B cell (primary cell): Measurements from ENCODE around the gene TYW1. TPM values are rescaled to one million over a fixed set of nuclear protein-coding genes. Genes with fewer than 3 reads are reported as not detected.
"Not testable (repeated sequence)": the region's sequence is repeated elsewhere in the genome, so short reads cannot be mapped to it uniquely, and the experiment has no call there.

Experiments
- ATAC-seq: fragments of 200-7000 bp; cut with Tn5 transposase; one replicate; pipeline ENCODE4 v1.10.0; 2021; ENCODE audit warnings: low read depth, mild to moderate bottlenecking, moderate number of reproducible peaks, moderate library complexity
- CTCF ChIA-PET: fragments of 350-600 bp; sonication (Branson Sonifier 250); formaldehyde crosslinking; loops from one replicate; lab custom pipeline; 2021; ENCODE audit warnings: antibody characterized with exemption, inconsistent platforms; lab: Charles Lee
- POLR2A ChIA-PET: fragments of 350-600 bp; sonication (Branson Sonifier 250); formaldehyde crosslinking; loops from one replicate; lab custom pipeline; 2021; ENCODE audit warnings: antibody characterized with exemption; lab: Charles Lee
- DNase-seq: peaks from one replicate; pipeline ENCODE4 v3.0.0; 2013
- H2AFZ ChIP-seq: 2 replicates; pipeline ENCODE4 v1.6.1; 2012; ENCODE audit warnings: mild to moderate bottlenecking, low read depth, low read length; ENCODE audit not compliant: insufficient read depth, poor library complexity, severe bottlenecking
- H3K27ac ChIP-seq, 2 donors: 1 replicate in 1 of 2; 2 replicates in 1 of 2; pipeline ENCODE4 v1.5.1; 2012 to 2013; ENCODE audit warnings: low read length in 2 of 2, mild to moderate bottlenecking in 2 of 2, moderate library complexity in 1 of 2
- H3K27me3 ChIP-seq, 4 experiments: fragments of 200-600 bp in 1 of 4; sonication (generic) in 1 of 4; replicated peaks in 1 of 4; 1 replicate in 2 of 4; 2 replicates in 2 of 4; pipeline versions ENCODE4 v1.6.1 to v1.7.0; 2013 to 2016; ENCODE audit warnings: low read length in 3 of 4, mild to moderate bottlenecking in 2 of 4, mixed read lengths in 1 of 4, moderate library complexity in 1 of 4; ENCODE audit not compliant: insufficient read depth in 4 of 4, control insufficient read depth in 3 of 4; ENCODE audit errors: control extremely low read depth in 1 of 4
- H3K36me3 ChIP-seq, 2 experiments: replicated peaks in 1 of 2; 1 replicate in 1 of 2; 2 replicates in 1 of 2; pipeline versions ENCODE4 v1.6.1 to v1.7.1; 2013; ENCODE audit warnings: low read length in 1 of 2; ENCODE audit not compliant: insufficient read depth in 2 of 2, control insufficient read depth in 1 of 2; ENCODE audit errors: control extremely low read depth in 1 of 2, extremely low read depth in 1 of 2
- H3K4me1 ChIP-seq, 2 donors: fragments of 200-600 bp in 1 of 2; sonication (generic) in 1 of 2; 1 replicate in 1 of 2; 2 replicates in 1 of 2; pipeline versions ENCODE4 v1.5.1 to v1.6.1; 2013 to 2017; ENCODE audit warnings: low read length in 2 of 2; ENCODE audit not compliant: control insufficient read depth in 2 of 2, insufficient read depth in 2 of 2
- H3K4me2 ChIP-seq: replicated peaks from 2 replicates; pipeline ENCODE3; 2012; ENCODE audit warnings: mild to moderate bottlenecking, low read depth, low read length; ENCODE audit not compliant: poor library complexity, severe bottlenecking
- H3K4me3 ChIP-seq, 5 experiments: fragments of 200-600 bp in 1 of 5; sonication (generic) in 1 of 5; 1 replicate in 3 of 5; 2 replicates in 2 of 5; pipeline versions ENCODE4 v1.5.1 to v1.7.0; 2011 to 2016; ENCODE audit warnings: low read length in 4 of 5, mild to moderate bottlenecking in 4 of 5, low read depth in 2 of 5, control low read depth in 1 of 5, moderate library complexity in 1 of 5; ENCODE audit not compliant: insufficient read depth in 1 of 5; ENCODE audit errors: control extremely low read depth in 1 of 5, extremely low read depth in 1 of 5
- H3K79me2 ChIP-seq: fragments of 200-600 bp; sonication (generic); one replicate; pipeline ENCODE4 v1.6.0; 2016; ENCODE audit warnings: low read length; ENCODE audit not compliant: control insufficient read depth, insufficient read depth
- H3K9ac ChIP-seq: fragments of 200-600 bp; sonication (generic); 2 replicates; pipeline ENCODE4 v1.6.1; 2017; ENCODE audit warnings: mild to moderate bottlenecking, low read length, moderate library complexity
- H3K9me3 ChIP-seq, 3 donors: one replicate each; pipeline versions ENCODE4 v1.6.1 to v1.7.1; 2013; ENCODE audit warnings: low read length in 2 of 3; ENCODE audit not compliant: control insufficient read depth in 2 of 3, insufficient read depth in 1 of 3; ENCODE audit errors: control extremely low read depth in 1 of 3
- H4K20me1 ChIP-seq: 2 replicates; pipeline ENCODE4 v1.6.0; 2012; ENCODE audit warnings: mild to moderate bottlenecking, low read length; ENCODE audit not compliant: insufficient read depth, control insufficient read depth, poor library complexity, severe bottlenecking
- H3K27ac Mint-ChIP-seq: one replicate; pipeline ENCODE4 v1.8.0; 2021; ENCODE audit warnings: mixed read lengths
- H3K27me3 Mint-ChIP-seq: one replicate; pipeline ENCODE4 v1.8.0; 2021; ENCODE audit warnings: mixed read lengths
- H3K4me1 Mint-ChIP-seq: one replicate; pipeline ENCODE4 v1.8.0; 2021; ENCODE audit warnings: mixed read lengths
- H3K4me3 Mint-ChIP-seq: one replicate; pipeline ENCODE4 v1.8.0; 2021; ENCODE audit warnings: mixed read lengths
- H3K9me3 Mint-ChIP-seq: one replicate; pipeline ENCODE4 v1.8.0; 2022; ENCODE audit warnings: mixed read lengths; ENCODE audit not compliant: insufficient read depth
- EZH2 ChIP-seq: IDR thresholded peaks from 2 replicates; pipeline ENCODE4 v1.6.1; 2012; ENCODE audit warnings: borderline replicate concordance, low read depth, mild to moderate bottlenecking, moderate library complexity, low read length; ENCODE audit not compliant: insufficient read depth, poor library complexity, severe bottlenecking
- WGBS: methylation state at CpG from one replicate; pipeline ENCODE4 v1.1.5; 2013; ENCODE audit warnings: missing lambda C conversion rate; ENCODE audit not compliant: insufficient coverage; 5-methylcytosine and 5-hydroxymethylcytosine counted together
- intact Hi-C: fragments of 100-400 bp; cut with micrococcal nuclease; formaldehyde crosslinking; loops from one replicate; pipeline ENCODE4 v1.10.0; 2022
- polyA plus RNA-seq: library from polyadenylated mRNA; depleted of rRNA; stranded (reverse); fragments of >200 nt; gene quantifications from 2 replicates; pipeline ENCODE4 v1.2.3, GENCODE V29; 2012
- total RNA-seq, 2 donors: library from RNA; stranded (reverse); fragments of 120-200 nt in 1 of 2; gene quantifications; 1 replicate in 1 of 2; 2 replicates in 1 of 2; pipeline versions ENCODE4 v1.2.3 to v1.2.4, GENCODE V29; 2013 to 2022
- TF ChIP-seq, protein P1 (sequence below): fragments of 200-600 bp; IDR thresholded peaks from one replicate; pipeline ENCODE4 v1.8.0; 2022; ENCODE audit warnings: antibody characterized with exemption, mild to moderate bottlenecking

The TYW1 gene
- total and polyA plus RNA-seq, 2 donors (not counting 1 experiment from before 2014, with no cell fraction given), result 9.4 to 33.6 TPM

DNA sequence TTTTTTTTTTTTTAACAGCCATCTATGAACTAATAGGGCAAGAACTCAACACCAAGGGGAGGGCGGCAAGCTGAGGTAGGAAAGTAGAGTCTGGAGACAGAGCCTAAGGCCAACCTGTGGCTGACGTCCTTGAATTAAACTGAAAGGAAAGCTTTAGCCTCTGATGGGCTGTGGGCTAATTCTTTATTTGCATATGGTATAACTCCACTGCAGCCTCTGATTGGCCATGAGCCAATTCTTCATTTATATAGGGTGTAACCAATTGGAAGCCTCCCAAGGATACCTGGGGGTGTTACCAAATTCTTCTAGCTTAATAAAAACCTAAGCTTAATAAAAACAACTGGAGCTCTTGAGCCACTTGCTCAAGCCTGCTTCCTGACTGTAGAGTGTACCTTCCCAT, 10.3 kb downstream of the TYW1 start:
- Mint-ChIP-seq H3K4me3 (no peak overlapping the region), H3K4me1 (peaks cover 6% of the 10 kb centered on the region), H3K27me3 (no peaks in the 10 kb centered on the region), H3K27ac (no peak overlapping the region), H3K9me3 (no peaks in the 10 kb centered on the region)
- Histone ChIP-seq H3K4me3 (no peak overlapping the region), H2AFZ (no peak overlapping the region), H4K20me1 (no peaks in the 10 kb centered on the region), H3K27ac (no peak overlapping the region), H3K9ac (no peak overlapping the region), H3K4me2 (no peak overlapping the region), H3K9me3 (no peaks in the 10 kb centered on the region), H3K27me3 (no peaks in the 10 kb centered on the region), H3K4me1 (no peaks in the 10 kb centered on the region), H3K36me3 (peaks cover 0 to 32% of the 10 kb centered on the region in 2 experiments), H3K79me2 (peaks cover 27% of the 10 kb centered on the region)
- DNase-seq, result no peak
- ChIA-PET POLR2A (no interaction called here), CTCF (no interaction called here)
- TF ChIP-seq EZH2, result no peak
- TF ChIP-seq, protein P1, sequence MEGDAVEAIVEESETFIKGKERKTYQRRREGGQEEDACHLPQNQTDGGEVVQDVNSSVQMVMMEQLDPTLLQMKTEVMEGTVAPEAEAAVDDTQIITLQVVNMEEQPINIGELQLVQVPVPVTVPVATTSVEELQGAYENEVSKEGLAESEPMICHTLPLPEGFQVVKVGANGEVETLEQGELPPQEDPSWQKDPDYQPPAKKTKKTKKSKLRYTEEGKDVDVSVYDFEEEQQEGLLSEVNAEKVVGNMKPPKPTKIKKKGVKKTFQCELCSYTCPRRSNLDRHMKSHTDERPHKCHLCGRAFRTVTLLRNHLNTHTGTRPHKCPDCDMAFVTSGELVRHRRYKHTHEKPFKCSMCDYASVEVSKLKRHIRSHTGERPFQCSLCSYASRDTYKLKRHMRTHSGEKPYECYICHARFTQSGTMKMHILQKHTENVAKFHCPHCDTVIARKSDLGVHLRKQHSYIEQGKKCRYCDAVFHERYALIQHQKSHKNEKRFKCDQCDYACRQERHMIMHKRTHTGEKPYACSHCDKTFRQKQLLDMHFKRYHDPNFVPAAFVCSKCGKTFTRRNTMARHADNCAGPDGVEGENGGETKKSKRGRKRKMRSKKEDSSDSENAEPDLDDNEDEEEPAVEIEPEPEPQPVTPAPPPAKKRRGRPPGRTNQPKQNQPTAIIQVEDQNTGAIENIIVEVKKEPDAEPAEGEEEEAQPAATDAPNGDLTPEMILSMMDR, result no peak
- no peak for ATAC-seq
- intact Hi-C loops, result no loop called here
- no CpG with 5 or more reads among the region's 2 CpGs for WGBS

DNA sequence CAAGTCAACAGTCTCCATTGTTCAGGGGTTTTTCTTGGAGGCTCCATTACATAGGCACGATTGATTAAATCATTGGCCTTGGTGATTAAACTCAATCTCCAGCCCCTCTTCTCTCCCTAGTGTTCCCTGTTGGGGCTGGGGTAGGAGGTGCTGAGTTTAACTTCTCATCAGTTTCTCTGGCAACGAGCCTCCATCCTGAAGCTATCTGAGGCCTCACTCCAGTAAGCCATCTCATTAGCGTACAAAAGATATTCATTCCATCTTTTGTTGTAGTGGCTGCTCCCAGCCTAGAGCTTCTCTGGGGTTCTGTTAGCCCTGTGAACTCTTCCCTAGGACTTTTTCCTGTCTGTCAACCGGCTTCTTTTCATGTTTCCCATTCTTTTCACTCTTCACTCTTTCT, 11.6 kb downstream of the TYW1 start:
- WGBS, result 100% methylated on average over 1 of the region's 4 CpGs
- intact Hi-C loops, result no loop called here
- ChIA-PET CTCF (no interaction called here), POLR2A (no interaction called here)
- Histone ChIP-seq H3K4me1 (no peaks in the 10 kb centered on the region), H2AFZ (no peak overlapping the region), H3K79me2 (peaks cover 14% of the 10 kb centered on the region), H3K27me3 (no peaks in the 10 kb centered on the region), H4K20me1 (no peaks in the 10 kb centered on the region), H3K9me3 (no peaks in the 10 kb centered on the region), H3K27ac (no peak overlapping the region), H3K9ac (no peak overlapping the region), H3K36me3 (peaks cover 0 to 38% of the 10 kb centered on the region in 2 experiments), H3K4me3 (no peak overlapping the region), H3K4me2 (no peak overlapping the region)
- Mint-ChIP-seq H3K27me3 (no peaks in the 10 kb centered on the region), H3K4me3 (no peak overlapping the region), H3K4me1 (peaks cover 2% of the 10 kb centered on the region), H3K9me3 (no peaks in the 10 kb centered on the region), H3K27ac (no peak overlapping the region)
- DNase-seq, result no peak
- TF ChIP-seq, protein P1, result no peak
- no peak for TF ChIP-seq EZH2
- no peak for ATAC-seq

DNA sequence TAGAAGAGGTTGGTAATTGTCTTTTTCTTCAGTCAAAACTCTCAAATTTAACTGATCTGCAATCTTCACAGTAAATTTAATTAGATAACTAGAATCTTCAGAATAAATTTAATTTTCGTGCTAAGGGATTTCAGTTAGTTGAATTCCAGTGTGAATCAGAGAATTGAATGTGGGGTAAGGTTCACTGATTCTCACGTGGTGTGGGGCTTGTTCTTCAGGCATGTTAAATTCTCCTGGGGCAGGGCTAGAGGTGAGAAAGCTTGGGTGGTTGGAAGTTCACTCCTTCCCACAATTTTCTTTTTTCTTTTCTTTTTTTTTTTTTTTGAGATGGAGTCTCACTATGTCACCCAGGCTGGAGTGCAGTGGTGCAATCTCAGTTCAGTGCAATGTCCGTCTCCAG, 13.0 kb downstream of the TYW1 start:
- H4K20me1 ChIP-seq, H3K79me2 ChIP-seq, H3K9ac ChIP-seq, H3K4me1 Mint-ChIP-seq, H3K4me3 ChIP-seq, ATAC-seq, H3K4me2 ChIP-seq, H3K27me3 ChIP-seq, H3K27ac ChIP-seq, DNase-seq, POLR2A ChIA-PET, H3K9me3 Mint-ChIP-seq, H3K4me3 Mint-ChIP-seq, intact Hi-C loops, H2AFZ ChIP-seq, H3K9me3 ChIP-seq, H3K27me3 Mint-ChIP-seq, H3K27ac Mint-ChIP-seq, H3K4me1 ChIP-seq: not testable (repeated sequence)
- 100% methylated on average over 1 of the region's 3 CpGs for WGBS
- CTCF ChIA-PET, result interaction anchor here (0.7 kb wide), 1 partner anchor 461 kb away, joined by 3 read pairs; no protein-coding TSS in a partner anchor
- H3K36me3 ChIP-seq, result peaks cover 0 to 44% of the 10 kb centered on the region in 2 experiments
